ENCODE results near the gene RTKN.

- TF ChIP-seq CTCF (IDR thresholded peaks at IDR 0.05), result no peak
- no peak for TF ChIP-seq POLR2A (IDR thresholded peaks at IDR 0.05)
Observed at GRCh38 chr2:74436848-74437695, 4.7 kb downstream of the RTKN start.

All from heart left ventricle (tissue), 13 donors.